IMR-90 (cell line): ENCODE results near the gene RHOT2.

Experiments used
- FOS ChIP-seq: fragments of 150-350 bp; IDR thresholded peaks from 2 replicates; pipeline ENCODE4 v1.6.1; 2016; ENCODE audit warnings: low read depth, low read length
- MAFK ChIP-seq: IDR thresholded peaks from 2 replicates; pipeline ENCODE4 v1.6.1; 2012; ENCODE audit warnings: low read depth, low read length, improper control_type of control experiment
- MXI1 ChIP-seq: IDR thresholded peaks from 2 replicates; pipeline ENCODE4 v1.6.1; 2012; ENCODE audit warnings: low read depth, mild to moderate bottlenecking, low read length, moderate library complexity, borderline replicate concordance
- POLR2A ChIP-seq: IDR thresholded peaks from 2 replicates; pipeline ENCODE4 v1.6.1; 2012; ENCODE audit warnings: mild to moderate bottlenecking, low read depth, low read length
- RAD21 ChIP-seq: IDR thresholded peaks from 2 replicates; pipeline ENCODE4 v1.6.1; 2012; ENCODE audit warnings: low read length, improper control_type of control experiment
- RCOR1 ChIP-seq: IDR thresholded peaks from 2 replicates; pipeline ENCODE4 v1.6.1; 2012; ENCODE audit warnings: mild to moderate bottlenecking, low read length, improper control_type of control experiment; ENCODE audit not compliant: insufficient replicate concordance
- RFX5 ChIP-seq: IDR thresholded peaks from 2 replicates; pipeline ENCODE4 v1.8.0; 2012; ENCODE audit warnings: low read depth, mild to moderate bottlenecking, low read length, moderate library complexity
- TF ChIP-seq, protein P1 (sequence below): conservative IDR thresholded peaks from 2 replicates; pipeline ENCODE4 v1.5.1; 2012; ENCODE audit warnings: mild to moderate bottlenecking, low read depth, low read length, improper control_type of control experiment
- TF ChIP-seq, protein P2 (sequence below): fragments of 150-350 bp; IDR thresholded peaks from 2 replicates; pipeline ENCODE4 v1.6.1; 2017; ENCODE audit warnings: mild to moderate bottlenecking, antibody characterized with exemption, low read length, low read depth
- TF ChIP-seq, protein P3 (sequence below): fragments of 150-350 bp; IDR thresholded peaks from 2 replicates; pipeline ENCODE4 v1.6.1; 2016; ENCODE audit warnings: low read depth, mild to moderate bottlenecking, low read length, moderate library complexity, borderline replicate concordance

DNA sequence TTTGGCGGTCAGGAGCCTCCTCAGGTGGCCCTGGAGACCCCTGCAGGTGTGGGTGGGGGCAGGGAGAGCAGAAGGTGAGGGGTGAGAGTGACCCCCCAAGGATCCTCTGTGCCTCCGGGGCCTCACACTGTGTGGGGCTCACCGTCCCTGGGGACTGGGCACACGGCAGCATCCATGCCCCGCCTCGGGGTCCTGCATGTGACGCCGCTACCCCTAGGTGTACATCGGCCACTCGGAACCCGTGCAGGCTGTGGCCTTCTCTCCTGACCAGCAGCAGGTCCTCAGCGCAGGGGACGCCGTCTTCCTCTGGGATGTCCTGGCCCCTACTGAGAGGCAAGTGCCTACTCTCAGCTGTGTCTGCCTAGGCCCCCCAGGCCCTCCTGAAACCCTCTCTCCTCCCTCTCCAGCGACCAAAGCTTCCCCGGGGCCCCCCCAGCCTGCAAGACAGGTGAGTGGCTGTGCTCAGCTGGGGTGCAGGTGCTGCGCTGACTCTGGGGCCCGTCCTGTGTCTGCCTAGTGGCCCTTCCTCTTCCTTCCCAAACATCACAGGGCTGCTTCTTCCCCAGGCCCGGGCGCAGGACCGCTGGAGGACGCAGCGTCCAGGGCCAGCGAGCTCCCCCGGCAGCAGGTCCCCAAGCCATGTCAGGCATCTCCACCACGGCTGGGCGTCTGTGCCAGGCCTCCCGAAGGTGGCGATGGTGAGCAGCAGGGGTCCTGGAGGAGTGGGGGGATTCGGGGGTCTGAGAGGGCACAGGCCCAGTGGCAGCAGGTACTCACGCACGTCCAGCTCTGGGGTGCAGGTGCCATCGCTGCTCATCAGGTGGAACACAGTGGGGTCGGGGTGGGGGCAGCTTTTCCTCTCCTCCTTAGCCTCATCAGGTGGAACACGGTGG is 9.0 kb upstream of the RHOT2 start:
- TF ChIP-seq FOS (no peak), RFX5 (no peak), MAFK (no peak), MXI1 (no peak), POLR2A (no peak), RAD21 (no peak), RCOR1 (no peak)
- TF ChIP-seq, protein P1, sequence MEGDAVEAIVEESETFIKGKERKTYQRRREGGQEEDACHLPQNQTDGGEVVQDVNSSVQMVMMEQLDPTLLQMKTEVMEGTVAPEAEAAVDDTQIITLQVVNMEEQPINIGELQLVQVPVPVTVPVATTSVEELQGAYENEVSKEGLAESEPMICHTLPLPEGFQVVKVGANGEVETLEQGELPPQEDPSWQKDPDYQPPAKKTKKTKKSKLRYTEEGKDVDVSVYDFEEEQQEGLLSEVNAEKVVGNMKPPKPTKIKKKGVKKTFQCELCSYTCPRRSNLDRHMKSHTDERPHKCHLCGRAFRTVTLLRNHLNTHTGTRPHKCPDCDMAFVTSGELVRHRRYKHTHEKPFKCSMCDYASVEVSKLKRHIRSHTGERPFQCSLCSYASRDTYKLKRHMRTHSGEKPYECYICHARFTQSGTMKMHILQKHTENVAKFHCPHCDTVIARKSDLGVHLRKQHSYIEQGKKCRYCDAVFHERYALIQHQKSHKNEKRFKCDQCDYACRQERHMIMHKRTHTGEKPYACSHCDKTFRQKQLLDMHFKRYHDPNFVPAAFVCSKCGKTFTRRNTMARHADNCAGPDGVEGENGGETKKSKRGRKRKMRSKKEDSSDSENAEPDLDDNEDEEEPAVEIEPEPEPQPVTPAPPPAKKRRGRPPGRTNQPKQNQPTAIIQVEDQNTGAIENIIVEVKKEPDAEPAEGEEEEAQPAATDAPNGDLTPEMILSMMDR, result no peak
- TF ChIP-seq, protein P2, sequence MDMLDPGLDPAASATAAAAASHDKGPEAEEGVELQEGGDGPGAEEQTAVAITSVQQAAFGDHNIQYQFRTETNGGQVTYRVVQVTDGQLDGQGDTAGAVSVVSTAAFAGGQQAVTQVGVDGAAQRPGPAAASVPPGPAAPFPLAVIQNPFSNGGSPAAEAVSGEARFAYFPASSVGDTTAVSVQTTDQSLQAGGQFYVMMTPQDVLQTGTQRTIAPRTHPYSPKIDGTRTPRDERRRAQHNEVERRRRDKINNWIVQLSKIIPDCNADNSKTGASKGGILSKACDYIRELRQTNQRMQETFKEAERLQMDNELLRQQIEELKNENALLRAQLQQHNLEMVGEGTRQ, result no peak
- TF ChIP-seq, protein P3, sequence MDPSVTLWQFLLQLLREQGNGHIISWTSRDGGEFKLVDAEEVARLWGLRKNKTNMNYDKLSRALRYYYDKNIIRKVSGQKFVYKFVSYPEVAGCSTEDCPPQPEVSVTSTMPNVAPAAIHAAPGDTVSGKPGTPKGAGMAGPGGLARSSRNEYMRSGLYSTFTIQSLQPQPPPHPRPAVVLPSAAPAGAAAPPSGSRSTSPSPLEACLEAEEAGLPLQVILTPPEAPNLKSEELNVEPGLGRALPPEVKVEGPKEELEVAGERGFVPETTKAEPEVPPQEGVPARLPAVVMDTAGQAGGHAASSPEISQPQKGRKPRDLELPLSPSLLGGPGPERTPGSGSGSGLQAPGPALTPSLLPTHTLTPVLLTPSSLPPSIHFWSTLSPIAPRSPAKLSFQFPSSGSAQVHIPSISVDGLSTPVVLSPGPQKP, result no peak
